Fibroblast of skin of right quadriceps (primary cell): ENCODE data around the gene ITGB2.

ENCODE experiments used
- DNase-seq: peaks from one replicate; pipeline ENCODE4 v3.0.0-alpha.2; 2013

Gene ITGB2

DNA sequence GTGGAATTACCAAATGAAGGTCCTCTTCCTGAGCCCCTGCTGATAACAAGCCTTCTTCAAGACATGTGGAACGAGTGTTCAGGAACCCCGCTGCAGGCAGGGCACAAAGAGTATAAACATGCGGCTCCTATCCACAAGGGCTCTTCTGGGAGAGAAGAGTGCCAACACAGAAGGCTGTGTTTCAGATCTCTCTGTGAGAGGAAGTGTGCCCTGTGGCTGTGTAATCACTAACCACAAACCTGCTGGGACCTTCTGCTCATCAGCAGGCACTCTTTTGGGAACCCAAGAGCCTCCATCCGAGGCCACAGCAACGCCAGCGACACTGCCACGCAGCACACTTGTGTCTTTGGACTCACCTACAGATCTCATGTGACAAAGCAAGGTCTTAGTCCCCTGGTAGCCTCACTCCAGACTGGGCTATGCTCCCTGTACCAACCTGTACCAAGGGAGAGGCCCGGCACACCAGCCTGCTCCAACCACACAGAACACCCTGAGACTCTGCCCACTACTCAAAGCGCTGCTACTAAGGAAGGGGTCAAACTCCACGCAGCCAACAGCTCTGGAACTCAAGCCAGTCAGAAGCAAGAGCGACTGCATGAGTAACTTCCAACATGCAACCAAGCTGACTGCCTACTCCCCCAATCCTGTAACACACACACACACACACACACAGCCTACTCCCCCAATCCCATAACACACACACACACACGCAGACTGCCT, 55.0 kb downstream of the ITGB2 start:
- no peak for DNase-seq

DNA sequence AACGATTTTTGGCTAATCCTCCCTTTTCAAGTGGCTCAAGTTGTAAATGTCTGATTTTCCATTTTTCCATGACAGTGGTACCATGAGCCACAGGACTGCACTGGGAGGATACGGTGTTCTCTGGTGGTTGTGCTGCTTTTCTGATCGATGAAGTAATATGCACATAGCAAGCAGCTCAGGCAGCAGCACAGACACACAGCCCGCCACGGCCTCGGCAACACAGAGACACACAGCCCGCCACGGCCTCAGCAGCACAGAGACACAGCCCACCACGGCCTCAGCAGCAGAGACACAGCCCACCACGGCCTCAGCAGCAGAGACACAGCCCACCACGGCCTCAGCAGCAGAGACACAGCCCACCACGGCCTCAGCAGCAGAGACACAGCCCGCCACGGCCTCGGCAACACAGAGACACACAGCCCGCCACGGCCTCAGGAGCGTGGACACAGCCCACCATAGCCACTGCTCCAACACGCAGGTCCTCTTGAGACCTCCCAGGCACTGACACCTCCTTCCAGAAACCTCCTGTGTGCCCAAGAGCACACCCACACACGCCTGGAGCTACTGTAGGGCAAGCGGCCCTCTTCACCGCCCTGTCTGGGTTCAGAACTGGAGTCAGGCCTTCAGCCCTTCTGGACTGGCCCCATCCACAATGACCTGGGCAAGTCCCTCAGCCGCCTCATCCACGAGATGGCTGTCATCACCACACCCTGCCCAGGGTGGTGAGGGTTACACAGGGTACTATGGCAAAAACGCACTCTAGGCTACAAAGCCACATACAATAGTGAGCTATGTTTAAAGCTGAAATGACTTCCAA, 57.6 kb downstream of the ITGB2 start:
- DNase-seq, result no peak

DNA sequence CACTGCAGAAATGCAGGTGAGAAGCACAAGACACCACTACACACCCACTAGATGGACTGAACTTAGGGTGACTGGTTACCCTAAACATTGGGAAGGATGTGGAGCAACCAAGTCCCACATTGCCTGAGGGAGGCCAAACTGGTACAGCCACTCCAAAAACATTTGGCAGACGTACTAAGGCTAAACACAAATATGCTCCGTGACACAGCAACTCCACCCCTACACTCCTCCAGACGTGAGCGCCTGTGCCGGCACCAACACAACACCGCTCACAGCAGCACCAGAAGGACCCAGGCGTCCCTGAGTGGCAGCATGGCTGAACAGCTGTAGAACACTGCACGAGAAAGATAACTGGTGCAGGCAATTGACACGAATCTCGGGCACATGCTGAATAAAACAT, 61.9 kb downstream of the ITGB2 start:
- DNase-seq, result no peak

DNA sequence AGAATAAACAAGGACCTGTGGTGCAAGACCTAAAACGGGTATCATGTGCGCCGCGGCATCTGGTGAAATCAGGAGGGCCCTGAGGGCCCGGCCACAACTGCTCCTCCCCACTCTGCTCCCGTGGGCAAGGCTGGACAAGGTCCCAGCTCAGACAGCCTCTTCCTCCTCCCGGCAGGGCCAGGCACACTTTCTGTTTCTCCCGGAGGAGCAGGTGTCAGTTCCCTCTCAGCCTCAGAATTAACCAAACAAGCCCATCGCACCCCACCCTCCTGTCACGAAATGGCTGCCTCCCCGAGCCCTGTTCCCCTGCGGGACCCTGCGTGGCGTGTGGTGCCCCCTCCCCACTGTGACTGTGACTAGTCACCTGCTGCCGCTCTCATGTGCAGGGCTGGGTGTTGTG, 62.4 kb downstream of the ITGB2 start:
- no peak for DNase-seq

DNA sequence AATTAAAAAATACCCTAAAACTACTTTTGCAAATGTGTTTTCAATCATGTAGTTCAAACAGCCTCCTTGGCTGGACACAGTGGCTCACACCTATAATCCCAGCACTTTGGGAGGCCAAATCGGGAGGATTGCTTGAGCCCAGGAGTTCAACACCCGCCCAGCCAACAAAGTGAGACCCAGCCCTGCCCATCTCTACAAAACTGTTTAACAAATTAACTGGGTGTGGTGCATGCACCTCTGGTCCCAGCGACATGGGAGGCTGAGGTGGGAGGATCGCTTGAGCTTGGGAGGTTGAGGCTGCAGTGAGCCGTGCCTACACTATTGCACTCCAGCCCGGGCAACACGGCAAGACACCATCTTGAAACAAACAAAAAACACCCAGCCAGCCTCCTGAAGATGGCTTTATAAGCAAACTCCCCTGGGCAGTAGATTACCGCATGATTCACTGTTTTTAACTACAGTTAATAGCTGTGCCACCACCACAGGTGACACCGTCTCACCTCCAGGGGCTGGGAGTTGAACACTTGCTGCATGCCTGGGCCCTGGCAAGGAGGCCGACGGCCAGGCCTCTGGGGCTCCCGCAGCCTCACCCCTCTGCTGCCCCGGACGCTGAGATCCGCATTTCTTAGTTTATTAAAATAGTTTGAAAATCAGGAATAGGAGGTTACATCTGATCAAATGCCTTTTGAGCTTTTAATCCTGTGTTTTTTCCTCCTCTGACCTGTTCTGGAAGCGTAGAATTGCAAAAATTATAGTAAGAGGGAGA, 63.4 kb downstream of the ITGB2 start:
- no peak for DNase-seq

DNA sequence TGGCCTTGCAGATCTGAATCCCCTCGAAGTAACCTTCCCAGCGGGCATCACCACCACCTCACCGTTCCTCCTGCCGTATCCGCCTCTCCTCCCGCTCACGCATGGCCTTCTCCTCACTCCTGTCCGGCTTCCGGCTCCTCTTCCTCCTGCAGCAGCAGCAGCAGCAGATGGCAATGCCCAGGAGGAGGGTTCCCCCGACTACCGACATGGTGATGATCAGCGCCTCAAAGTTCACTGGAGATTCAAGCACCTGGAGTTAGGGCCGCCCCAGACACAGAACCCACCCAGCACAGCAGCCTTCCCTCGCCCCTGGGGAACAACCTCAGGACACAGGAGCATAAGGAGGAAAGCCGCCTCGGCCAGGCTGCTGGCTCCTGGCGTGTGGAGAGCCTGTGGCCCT, 64.6 kb downstream of the ITGB2 start:
- no peak for DNase-seq

DNA sequence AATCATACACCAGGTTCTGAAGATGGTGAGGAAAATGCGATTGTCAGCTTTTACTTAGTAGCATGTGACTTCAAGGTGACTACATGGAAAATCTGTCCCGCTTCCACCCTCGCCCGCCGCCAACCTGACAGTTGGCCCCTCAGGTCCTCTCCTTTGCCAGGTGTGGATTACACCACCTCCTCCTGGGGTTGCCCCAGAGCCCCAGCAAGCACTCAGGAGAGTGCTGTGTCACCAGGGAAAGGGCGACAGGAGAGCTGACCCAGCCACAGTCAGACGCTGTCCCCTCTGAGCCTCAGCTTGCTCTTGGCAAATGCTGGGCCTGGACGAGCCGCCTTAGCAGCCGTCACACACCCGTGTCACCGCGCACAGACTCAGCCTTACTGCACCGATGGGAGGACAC, 65.1 kb downstream of the ITGB2 start:
- no peak for DNase-seq

DNA sequence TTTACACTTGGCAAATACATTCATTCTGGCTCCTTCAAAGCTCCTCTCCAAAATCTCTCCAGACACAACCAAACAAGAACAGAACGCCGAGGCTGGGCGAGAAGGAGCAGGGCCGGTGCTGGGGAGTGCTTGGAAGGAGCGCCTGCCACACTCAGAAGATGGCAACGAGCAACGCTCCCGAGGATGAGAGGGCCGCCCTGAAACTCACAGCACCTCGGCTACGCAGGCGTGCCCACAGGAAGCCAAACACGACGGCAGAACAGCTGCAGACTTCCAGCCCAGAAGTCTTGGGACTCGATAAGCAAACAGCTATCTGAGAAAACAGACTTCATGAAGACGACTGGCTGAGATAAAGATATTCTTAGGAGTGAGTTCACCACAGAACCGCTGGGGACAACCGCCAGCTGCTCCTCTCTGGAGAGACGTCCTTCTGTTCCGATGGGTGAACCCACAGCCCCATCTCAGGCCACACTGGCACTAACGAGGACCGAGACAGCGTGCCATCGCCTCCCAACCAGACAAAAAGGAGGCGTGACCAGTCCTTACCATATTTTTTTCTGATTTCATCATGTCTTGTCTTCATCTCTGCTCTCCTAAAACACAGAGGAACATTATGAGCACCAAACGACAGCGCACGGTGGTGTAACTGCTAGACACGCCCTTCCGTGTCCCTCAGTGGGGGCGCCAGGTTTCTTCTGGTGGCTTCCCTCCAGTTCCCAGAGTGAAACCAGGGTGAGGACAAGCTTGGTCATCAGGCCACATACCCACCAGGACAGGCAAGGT, 65.8 kb downstream of the ITGB2 start:
- no peak for DNase-seq

DNA sequence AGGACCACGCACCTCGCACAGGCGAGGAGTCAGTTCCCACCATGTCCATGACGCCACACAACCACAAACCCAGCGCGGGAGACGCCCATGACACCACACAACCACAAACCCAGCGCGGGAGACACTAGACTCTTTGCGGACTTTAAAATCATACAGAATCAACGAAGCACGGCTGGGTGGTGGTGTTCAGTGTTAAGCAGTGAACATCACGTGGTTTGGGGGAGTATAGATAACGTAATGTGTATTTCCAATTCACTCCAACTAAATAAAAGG, 66.4 kb downstream of the ITGB2 start:
- DNase-seq, result no peak

DNA sequence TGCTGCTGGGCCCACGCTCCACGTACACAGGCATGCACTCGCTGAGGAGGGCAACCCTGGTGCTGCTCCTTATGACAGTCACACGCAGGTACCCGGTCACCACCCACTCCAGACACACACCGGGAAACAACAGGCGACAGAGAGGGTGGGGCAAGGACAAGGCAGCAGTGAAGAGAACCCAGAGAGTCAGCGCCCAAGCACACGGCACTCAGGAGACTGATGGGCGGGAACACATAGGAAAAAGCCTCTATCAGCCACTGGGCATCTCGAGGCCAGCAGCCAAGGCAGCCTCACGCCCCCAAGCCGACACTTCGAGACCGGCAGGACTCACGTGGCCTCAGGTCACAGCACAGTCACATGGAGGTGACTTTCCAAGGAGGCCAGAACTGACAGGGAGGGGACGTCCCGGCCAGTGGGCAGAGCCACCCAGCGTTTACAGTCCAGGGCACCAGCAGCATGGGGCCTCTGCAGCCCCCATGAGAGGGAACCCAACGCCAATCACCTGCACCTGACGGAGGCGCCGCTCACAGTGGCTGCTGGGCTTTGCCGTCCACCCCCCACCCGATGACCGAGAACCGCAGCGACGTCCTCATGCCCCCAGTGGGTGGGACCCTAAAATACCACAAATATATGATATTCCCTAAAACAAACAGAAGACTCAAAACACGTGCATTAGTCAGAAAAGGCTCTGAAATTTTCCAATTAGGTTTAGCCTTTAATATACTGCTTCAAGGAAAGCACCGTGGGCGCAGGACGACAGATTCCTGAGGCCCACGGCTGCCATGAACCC, 66.9 kb downstream of the ITGB2 start:
- no peak for DNase-seq

DNA sequence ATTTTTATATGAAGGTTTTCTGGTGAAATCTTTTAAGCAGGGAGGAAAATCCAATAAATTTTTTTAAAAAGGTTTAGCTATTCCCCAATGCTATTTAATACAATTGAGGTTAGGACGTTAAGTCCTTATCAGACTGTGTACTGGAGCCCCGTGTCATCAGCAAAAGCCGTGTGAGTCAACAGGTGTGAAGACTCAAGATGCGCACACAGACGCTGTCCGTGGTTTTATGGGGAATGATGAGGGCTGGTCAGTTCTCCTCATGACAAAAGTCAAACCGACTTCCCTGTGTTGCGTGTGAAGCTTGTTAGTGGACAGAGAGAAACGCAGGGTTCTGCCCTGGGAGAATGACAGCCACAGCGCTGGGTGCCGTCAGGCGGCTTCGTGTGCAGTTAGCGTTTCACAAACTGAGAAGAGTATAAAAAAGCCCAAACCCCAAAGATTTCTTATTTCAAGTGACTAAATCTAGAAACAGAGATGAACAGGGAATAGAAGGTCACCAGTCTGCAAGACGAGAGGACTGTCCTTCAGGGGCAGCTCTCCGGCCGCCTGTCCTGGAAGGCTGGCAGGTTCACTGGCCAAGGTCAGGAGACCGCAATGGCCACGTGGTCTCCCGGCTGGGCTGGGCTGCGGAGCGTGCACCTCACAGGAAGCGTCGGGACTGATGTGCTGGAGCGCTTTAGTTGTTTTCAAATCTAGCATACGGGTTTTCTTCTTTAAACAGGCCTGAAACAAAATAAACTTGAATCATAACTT, 69.6 kb downstream of the ITGB2 start:
- DNase-seq, result no peak

DNA sequence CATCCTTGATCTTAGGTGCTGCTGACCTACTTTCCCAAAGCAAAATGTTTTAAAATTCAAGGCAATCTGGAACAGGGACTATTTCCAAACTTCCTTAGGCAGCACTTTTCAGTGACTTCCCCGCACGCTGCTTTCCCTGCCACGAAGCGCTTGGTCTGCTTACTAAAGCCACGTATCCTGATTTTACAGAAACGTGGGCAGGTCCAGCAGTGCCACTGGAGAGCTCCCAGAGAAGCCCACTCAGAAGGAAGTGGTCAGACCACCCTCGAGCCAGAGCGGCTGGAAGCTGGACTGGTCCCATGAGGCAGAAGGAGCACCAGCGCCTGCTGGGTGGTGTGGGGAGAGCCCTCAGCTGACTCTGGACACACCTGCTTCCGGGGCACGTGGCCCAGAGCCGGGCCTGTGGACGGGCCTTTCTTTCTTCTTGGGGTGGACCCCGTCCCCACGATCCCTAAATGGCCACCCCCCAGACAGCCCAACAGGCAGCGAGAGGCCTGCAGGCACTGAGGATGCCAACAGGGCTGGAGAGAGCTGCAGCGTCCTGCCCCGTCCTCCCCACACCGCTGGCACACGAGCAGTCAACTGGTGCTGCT, 70.4 kb downstream of the ITGB2 start:
- no peak for DNase-seq

DNA sequence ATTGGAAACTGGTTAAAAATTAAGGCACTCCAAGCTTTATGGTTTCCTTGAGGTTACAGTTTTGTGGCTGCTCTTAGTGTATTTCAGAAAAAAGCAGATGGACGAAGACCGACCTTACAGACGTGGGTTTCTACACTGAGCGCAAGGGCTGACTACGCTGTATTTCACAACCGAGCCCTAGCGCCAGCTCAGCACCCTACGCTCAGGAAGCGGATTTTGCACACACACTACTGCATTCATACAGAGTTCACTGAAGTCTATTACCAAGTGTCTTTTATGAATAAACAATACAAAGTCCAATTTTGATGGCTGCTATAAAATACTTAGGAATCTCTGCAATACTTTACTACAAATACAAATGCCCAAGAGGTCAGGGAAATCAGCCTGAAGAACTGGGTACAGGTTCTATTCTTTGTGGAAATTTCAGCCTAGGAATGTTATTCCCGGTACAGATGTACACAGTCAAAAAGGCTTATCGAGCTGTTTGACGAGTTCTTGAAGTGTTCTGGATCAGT, 71.0 kb downstream of the ITGB2 start:
- no peak for DNase-seq

DNA sequence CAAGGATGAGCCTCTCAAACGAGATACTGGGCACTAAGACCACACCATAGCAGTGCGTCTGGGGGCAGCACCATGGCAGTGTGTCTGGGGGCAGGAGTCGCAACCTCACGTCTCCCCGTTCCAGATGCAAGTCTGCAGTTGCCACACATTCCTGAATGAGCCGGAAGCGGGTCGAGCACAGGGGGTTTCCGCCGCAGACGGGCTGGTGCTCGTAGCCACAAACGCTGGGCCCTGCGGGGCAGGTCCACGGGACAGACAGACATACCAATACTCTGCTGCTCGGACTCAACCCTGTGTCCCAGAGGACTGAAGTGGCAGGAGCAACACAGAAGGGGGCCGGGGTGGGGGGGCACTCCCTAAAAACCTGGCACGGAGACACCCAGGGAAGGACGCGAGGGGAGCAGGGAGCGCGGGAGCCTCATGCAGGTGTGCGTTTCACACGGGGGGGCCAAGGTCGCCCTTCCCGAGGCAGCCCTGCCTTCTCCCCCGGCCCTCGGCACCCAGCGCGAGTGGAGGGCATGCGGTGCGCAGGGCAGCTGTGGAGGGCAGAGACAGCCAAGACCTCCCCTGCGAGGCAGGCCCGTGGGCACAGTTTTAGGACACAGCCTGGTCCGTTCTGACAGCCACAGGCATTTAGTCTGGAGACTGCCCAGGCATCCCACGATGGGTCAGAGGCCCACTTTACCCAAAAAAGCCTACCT, 71.7 kb downstream of the ITGB2 start:
- no peak for DNase-seq

DNA sequence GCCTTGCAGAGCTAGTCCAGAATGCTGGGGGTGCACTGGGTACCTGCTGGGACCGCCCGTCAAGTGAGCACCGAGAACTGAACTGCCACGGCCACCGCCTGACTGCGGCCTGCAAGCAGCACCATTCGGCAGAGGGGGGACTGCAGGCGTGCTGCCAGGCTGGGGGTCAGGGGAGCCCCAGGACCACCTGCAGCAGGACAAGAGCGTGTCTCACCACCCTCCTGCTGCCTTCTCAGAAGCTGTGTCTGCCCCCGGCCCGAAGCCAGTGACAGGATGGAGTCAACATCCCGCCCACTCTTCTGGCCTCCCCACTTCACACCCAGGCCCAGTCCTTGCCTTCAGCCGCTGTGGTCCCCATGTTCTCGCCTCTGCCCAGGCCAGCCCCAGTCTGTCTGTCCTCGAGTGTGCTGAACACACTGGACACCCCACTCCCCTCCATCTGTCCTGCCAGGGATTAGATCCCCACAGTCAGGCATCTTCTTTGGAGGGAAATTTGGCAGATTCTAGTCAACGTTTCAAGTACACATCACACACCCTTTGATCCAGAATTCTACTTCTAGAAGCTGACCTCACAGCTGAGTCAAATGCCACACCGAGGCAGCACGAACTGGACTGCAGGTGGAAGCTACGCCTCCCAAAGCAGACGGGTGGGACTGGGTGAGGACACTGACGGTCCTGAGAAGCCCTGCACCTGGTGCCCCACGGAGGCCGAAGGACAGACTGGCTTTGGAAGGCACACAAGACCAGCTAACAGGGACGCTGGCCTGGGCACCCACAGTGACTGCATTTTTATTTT, 73.2 kb downstream of the ITGB2 start:
- no peak for DNase-seq

DNA sequence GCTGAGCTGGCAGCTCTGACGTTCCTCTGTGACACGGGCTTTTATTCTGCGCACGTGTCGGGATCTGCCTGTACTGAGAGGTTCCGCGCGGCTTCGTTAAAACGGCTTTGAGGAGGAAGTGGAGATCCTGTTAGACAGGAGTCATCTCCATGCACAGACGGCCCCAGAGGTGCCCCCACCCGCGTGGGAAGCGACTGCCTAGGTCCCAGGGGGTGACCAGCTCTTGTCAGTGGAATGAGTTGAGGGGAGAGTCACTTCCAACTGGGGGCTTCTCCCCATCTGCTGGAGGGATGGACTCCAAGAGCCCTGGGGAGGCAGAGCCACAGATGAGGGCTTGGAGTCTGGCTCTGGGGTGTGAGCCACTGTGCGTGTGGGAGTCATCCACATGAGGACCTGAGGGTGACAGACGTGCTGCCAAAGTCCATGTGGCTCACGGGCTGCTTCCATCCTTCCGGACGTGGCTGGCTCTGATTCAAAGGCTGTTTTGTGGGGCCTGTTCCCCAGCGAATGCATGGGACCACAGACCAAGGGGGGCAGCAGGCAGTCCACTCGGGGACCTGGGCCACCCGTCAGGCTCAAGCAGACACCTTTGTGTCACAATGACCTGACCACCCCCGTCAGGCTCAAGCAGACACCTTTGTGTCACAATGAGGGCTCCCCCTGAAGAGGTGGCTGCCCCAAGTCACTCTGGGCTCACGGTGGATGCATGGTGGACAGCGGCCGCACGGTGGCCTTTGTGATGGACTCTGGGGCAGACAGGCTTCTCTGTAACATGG, 74.0 kb downstream of the ITGB2 start:
- peak; percentile 53 for DNase-seq

DNA sequence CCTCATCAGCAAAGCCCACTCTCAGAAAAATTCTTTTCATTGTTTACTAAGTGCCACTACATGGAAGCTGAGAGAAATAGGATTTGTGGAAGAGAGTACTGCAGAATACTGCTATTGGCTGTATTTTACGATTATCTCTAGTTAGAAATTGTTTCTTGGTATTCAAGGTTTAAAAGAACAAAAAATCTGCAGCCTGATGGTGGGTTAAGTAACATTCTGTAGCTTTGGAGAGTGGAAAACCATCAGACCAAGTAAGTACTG, 74.5 kb downstream of the ITGB2 start:
- no peak for DNase-seq

DNA sequence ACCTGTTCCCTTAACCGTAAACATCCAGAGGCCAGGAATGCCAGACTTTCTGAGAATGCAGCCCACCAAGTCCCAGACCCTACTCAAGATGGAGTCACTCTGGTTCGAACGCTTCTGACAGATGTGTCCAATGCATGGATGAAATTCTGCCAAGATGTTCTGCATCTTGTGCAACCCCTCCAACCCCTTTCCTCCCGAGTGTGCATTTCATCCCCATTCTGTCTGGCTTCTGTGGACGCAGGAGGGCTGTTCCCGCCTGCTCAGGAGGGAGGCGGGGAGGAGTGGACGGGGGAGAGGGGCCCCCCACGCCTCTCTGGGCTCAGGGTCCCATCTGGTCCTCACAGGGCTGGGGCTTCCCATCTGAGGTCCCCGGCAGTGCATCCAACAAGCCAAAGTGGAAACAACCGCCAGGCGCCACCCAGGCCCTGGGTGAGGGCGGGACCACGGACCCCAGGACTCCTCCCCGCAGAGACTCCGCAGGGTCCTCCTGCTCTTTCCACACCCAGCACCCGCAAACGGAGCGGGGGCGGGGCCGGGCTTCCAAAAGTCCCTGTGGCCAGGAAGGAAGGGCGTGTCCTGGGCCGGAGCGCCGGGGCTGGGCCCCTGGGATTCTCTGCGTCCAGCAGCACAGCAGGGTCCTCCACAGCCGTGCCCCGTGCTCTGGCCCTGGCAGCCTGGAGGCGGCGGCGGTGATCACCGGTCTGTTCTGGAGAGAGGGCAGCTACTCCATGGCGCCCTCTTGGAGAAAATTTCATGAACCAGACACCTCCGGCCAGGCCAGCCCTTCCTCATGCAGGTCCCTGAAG, 75.1 kb downstream of the ITGB2 start:
- peak; percentile 57 for DNase-seq
